Esophagus muscularis mucosa (tissue), 4 donors: ENCODE measurements around the gene SDK1. TPM values are rescaled to one million over a fixed set of nuclear protein-coding genes. Genes with fewer than 3 reads are reported as not detected.

Experiments
- DNase-seq: peaks from one replicate; pipeline ENCODE4 v3.0.0-alpha.2; 2017; ENCODE audit errors: extremely low spot score
- H3K27ac ChIP-seq, 4 donors: fragments of 200-600 bp; sonication (generic); replicated peaks in 1 of 4; 1 replicate in 3 of 4; 2 replicates in 1 of 4; pipeline ENCODE4 v1.5.1; 2016 to 2019; ENCODE audit warnings: mild to moderate bottlenecking in 1 of 4
- H3K27me3 ChIP-seq, 4 donors: fragments of 200-600 bp; sonication (generic); one replicate each; pipeline versions ENCODE4 v1.5.1 to v1.6.0; 2016 to 2019
- H3K36me3 ChIP-seq, 4 donors: fragments of 200-600 bp; sonication (generic); one replicate each; pipeline ENCODE4 v1.5.1; 2016 to 2019
- H3K4me1 ChIP-seq, 4 donors: fragments of 200-600 bp; sonication (generic); one replicate each; pipeline ENCODE4 v1.5.1; 2016 to 2019
- H3K4me3 ChIP-seq, 4 donors: fragments of 200-600 bp; sonication (generic); 1 replicate in 2 of 4; 2 replicates in 2 of 4; pipeline ENCODE4 v1.5.1; 2016 to 2019; ENCODE audit warnings: mild to moderate bottlenecking in 4 of 4, moderate library complexity in 1 of 4
- H3K9me3 ChIP-seq, 4 donors: fragments of 200-600 bp; sonication (generic); 1 replicate in 3 of 4; 2 replicates in 1 of 4; pipeline ENCODE4 v1.5.1; 2016 to 2019
- EP300 ChIP-seq: sonication (generic); formaldehyde crosslinking; IDR thresholded peaks from one replicate; pipeline ENCODE4 v1.6.1; 2017; ENCODE audit warnings: antibody characterized with exemption
- POLR2A ChIP-seq: fragments of 450-650 bp; IDR thresholded peaks from one replicate; pipeline ENCODE4 v1.6.1; 2017; ENCODE audit warnings: antibody characterized with exemption, moderate library complexity, mild to moderate bottlenecking, low read depth
- POLR2AphosphoS5 ChIP-seq, 2 donors: sonication (generic); formaldehyde crosslinking; IDR thresholded peaks; one replicate each; pipeline ENCODE4 v1.6.1; 2017; ENCODE audit warnings: antibody characterized with exemption in 2 of 2
- WGBS: methylation state at CpG from one replicate; pipeline ENCODE4 v1.1.5; 2018; 5-methylcytosine and 5-hydroxymethylcytosine counted together
- intact Hi-C: fragments of 100-400 bp; cut with DNase I; formaldehyde crosslinking; loops from one replicate; pipeline ENCODE4 v1.15.1; 2023
- total RNA-seq, 4 donors: library from RNA; depleted of rRNA; stranded (reverse); fragments of >200 nt; gene quantifications; one replicate each; pipeline versions ENCODE4 v1.1.0 to v1.2.1, GENCODE V29; 2016
- TF ChIP-seq, protein P1 (sequence below), 3 experiments: fragments of 200-600 bp in 2 of 3; fragments of 450-650 bp in 1 of 3; sonication (generic) in 2 of 3; IDR thresholded peaks; one replicate each; pipeline ENCODE4 v1.5.1; 2017 to 2019; ENCODE audit warnings: antibody characterized with exemption in 3 of 3, mild to moderate bottlenecking in 2 of 3, moderate library complexity in 1 of 3

Gene SDK1
- total RNA-seq, 4 donors from 2014 or later = 7.8 to 18.6 (median 12.0) TPM

DNA sequence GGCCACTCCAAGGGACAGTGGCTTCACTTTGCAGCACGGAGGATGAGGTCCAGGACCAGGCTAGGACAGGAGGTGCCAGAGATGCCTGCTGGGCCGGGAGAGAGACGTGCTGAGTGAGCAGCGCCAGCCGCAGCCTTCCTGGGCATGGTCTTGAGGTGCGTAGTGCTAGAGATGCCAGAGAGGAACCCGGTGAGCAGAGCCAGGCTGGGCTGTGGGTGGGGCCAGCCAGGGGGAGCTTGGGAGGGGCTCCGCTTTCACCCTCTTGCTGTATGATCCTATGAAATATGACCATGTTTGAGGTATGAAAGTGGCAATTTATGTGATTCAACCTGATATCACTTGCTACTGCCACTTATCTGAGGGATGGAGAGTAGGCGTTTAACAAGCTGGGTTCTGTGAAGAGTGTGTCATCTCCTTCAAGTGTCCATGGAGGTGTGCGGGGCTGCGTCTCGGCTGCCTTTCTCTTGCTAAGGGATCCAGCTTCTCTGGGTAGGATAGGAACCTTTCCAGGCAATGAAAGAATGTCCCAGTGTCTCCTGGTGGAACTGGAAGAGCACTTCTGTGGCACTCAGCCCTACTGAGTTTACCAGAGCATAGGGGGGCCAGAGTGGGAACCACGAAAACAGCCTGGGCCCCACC is 862.6 kb downstream of the SDK1 start:
- H3K9me3 ChIP-seq = no peaks in the 10 kb centered on the region
- peaks cover 0 to 6% (median 0%) of the 10 kb centered on the region in 4 donors for H3K4me1 ChIP-seq
- intact Hi-C loops = no loop called here
- no peak overlapping the region for H3K4me3 ChIP-seq
- no peak for DNase-seq
- H3K36me3 ChIP-seq = no peaks in the 10 kb centered on the region
- no peak overlapping the region for H3K27ac ChIP-seq
- TF ChIP-seq EP300 (no peak), POLR2A (no peak), POLR2AphosphoS5 (IDR thresholded peaks at IDR 0.05) (no peak)
- TF ChIP-seq, protein P1, sequence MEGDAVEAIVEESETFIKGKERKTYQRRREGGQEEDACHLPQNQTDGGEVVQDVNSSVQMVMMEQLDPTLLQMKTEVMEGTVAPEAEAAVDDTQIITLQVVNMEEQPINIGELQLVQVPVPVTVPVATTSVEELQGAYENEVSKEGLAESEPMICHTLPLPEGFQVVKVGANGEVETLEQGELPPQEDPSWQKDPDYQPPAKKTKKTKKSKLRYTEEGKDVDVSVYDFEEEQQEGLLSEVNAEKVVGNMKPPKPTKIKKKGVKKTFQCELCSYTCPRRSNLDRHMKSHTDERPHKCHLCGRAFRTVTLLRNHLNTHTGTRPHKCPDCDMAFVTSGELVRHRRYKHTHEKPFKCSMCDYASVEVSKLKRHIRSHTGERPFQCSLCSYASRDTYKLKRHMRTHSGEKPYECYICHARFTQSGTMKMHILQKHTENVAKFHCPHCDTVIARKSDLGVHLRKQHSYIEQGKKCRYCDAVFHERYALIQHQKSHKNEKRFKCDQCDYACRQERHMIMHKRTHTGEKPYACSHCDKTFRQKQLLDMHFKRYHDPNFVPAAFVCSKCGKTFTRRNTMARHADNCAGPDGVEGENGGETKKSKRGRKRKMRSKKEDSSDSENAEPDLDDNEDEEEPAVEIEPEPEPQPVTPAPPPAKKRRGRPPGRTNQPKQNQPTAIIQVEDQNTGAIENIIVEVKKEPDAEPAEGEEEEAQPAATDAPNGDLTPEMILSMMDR (IDR thresholded peaks at IDR 0.05) = no peak
- no peaks in the 10 kb centered on the region for H3K27me3 ChIP-seq
- 95% methylated on average over 13 of the region's 13 CpGs for WGBS

DNA sequence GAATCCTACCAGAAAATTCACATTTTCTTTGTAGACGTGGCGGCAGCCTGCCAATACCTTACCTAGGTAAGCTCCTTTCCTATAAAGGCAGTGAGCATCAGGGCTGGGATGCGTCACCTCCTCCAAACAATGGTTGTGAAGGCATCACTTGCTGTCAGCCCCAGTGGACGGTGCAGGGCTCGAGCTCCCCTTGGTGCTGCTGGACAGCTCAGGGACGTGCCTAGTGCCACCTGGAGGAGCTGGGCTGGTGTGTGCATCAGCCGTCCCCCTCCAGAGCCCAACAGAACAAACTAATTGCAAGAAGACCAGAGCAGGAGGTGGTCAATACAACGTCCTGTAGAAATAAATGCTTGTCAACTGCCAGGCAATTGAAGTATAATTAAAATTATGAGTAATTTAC is 863.5 kb downstream of the SDK1 start:
- Histone ChIP-seq H3K4me3 (no peak overlapping the region), H3K4me1 (peaks cover 0 to under 1% (median 0%) of the 10 kb centered on the region in 4 donors), H3K36me3 (no peaks in the 10 kb centered on the region), H3K9me3 (no peaks in the 10 kb centered on the region), H3K27me3 (no peaks in the 10 kb centered on the region), H3K27ac (no peak overlapping the region)
- 77% methylated on average over 8 of the region's 8 CpGs for WGBS
- TF ChIP-seq EP300 (no peak), POLR2AphosphoS5 (IDR thresholded peaks at IDR 0.05) (no peak), POLR2A (no peak)
- TF ChIP-seq, protein P1 (IDR thresholded peaks at IDR 0.05) = no peak
- no peak for DNase-seq
- intact Hi-C loops = no loop called here

DNA sequence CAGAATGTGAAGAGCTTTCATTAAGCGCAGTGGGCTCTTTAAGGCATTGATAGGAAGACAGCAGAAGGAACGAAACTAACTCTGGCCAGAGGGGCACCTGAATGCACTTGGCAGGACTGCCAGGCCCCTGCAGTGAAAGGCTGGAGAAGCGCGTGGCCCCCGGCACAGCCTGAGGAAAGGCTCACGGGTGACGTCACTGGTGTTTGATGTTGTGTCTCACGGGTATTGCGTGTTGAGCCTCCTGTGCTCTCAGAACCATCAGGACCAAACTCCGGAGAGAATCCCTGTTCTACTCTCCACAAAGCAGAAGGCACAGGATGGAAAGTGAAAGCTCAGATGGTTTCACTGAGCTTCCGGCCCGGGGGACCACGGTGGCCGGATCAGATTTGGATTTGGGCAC is 865.3 kb downstream of the SDK1 start:
- TF ChIP-seq POLR2A (no peak), EP300 (no peak), POLR2AphosphoS5 (IDR thresholded peaks at IDR 0.05) (no peak)
- TF ChIP-seq, protein P1 (IDR thresholded peaks at IDR 0.05) = no peak
- H3K4me3 ChIP-seq = no peak overlapping the region
- no peaks in the 10 kb centered on the region for H3K4me1 ChIP-seq
- no peaks in the 10 kb centered on the region for H3K9me3 ChIP-seq
- H3K27me3 ChIP-seq = no peaks in the 10 kb centered on the region
- DNase-seq = no peak
- no peak overlapping the region for H3K27ac ChIP-seq
- 87% methylated on average over 14 of the region's 14 CpGs for WGBS
- no peaks in the 10 kb centered on the region for H3K36me3 ChIP-seq
- intact Hi-C loops = no loop called here

DNA sequence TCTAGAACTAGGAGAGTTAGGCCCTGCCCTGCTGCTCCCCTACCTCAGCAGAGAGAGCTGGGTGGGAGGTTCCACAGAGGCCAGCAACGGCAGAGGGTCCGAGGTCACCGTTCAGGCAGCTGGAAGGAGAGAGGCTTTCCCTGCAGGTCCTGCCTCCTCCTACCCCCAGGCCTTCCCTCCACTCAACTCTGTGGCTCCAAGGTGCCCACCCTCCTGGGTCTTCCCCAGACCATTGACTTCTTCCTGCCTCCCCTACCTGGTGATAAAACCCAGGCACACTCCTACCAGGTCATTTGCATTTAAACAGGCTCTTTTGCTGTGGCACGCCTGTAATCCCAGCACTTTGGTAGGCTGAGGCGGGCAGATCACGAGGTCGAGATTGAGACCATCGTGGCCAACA is 865.8 kb downstream of the SDK1 start:
- intact Hi-C loops = no loop called here
- 76% methylated on average over 8 of the region's 8 CpGs for WGBS
- no peaks in the 10 kb centered on the region for H3K27me3 ChIP-seq
- no peak for TF ChIP-seq POLR2AphosphoS5 (IDR thresholded peaks at IDR 0.05)
- no peak for TF ChIP-seq EP300
- no peak for TF ChIP-seq POLR2A
- TF ChIP-seq, protein P1 (IDR thresholded peaks at IDR 0.05) = no peak
- DNase-seq = no peak
- H3K27ac ChIP-seq = no peak overlapping the region
- H3K9me3 ChIP-seq = no peaks in the 10 kb centered on the region
- H3K4me1 ChIP-seq = no peaks in the 10 kb centered on the region
- H3K4me3 ChIP-seq = no peak overlapping the region
- no peaks in the 10 kb centered on the region for H3K36me3 ChIP-seq
